NCI-H345 treated with DMSO at 0.1 percent for 48 hours (cell line): ENCODE data around the gene PDS5B.
"Not testable (repeated sequence)": the region's sequence is repeated elsewhere in the genome, so short reads cannot be mapped to it uniquely, and the experiment has no call there.

Experiments
- DNase-seq: peaks from one replicate; lab custom pipeline; 2025; ENCODE audit not compliant: unreplicated experiment; lab: John Stamatoyannopoulos, UW

Gene PDS5B

DNA sequence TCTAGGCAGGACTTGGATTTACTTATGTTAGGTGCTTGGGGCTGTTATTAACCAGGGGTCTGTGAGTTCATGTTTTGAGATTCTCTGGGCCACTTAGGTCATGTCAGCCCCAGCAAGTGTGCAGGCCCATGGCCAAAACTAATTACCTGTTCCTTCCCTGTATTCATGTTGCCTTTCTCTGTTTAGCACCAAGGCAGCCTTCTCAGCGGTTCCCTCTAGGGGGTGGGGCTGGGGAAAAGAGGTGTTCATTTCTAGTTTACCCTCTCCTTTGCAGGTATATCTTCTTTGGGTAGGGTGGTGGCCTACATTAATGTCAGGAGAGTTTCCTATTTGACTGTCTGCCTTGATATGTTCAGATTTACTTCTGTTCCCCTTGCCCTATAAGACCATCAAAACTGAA lies 61.7 kb downstream of the PDS5B start:
- DNase-seq = no peak

DNA sequence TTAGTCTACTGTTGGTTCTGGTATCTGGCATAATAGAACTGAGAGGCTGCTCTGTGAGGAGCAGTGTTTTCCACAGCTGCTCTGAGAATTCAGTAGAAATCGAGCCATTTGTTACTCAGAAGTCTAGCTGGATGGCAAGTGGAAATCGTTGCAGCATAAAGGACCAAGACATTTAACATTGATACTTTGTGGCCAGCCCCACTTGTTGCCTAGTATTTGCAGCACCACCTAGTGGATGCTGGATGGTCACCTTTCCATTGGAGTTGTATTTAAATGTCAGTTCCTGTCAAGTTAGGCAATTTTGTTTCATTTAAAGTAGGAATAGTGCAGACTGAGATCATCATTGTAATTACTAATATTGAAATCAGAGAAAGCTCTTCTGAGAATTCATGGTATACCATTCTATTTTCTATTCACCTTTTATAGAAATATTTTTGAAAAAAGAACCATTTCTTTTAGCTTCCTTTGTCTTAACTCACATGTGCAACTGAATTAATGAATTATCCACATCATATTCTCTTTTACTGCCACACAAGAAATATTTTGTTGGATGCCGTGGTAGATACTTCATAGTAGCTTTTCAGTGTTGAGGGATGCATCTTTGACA lies 64.6 kb downstream of the PDS5B start:
- DNase-seq = peak; percentile 2

DNA sequence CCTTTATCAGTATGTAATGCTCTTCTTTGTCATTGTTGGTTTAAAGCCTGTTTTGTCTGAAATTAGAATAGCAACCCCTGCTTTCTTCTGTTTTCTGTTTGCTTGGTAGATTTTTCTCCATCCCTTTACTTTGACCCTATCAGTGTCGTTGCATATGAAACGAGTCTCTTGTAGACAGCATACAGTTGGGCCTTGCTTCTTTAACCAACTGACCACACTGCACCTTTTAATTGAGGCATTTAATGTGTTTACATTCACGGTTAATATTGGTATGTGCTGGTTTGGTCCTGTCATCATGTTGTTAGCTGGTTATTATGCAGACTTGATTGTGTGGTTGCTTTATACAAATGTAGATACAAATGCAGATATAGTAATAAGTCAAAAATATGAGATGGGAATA lies 71.1 kb downstream of the PDS5B start:
- no peak for DNase-seq

DNA sequence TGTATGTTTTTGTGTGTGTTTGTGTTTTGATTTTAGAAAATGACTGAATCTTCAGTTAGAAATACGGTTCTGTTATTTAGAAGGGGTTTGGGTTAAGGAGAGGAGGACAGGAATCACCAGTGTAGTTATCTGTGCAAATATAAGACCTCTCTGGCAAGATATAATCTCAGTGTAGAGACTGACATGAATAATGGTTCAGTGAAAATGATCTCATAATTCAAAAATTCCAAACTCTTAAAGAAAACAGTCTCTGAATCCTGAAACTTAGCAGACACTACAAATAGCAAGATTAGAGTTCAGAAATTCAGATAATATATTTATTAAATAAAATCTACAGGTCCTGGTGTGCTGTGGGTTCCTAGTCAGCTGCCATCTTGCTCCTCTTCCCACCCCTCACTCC lies 73.5 kb downstream of the PDS5B start:
- no peak for DNase-seq

DNA sequence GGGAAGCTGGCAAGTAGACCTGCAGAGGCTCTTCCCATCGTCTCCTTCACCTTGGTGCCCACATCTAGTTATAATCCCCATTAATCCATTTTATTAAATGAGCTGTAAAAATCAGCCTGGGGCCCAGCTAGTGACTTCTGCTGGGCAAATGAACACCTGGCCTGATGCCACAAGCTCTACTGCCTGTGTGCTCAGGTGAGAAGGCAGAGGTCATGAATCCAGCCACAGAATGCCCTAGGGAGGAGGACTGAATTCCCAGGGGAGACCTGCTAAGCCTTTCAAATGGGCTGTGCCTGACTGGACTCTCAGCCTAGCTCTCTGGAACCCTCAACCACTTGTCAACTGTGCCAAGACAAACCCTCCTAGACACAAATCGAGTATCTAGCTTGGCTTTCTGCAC lies 74.0 kb downstream of the PDS5B start:
- no peak for DNase-seq

DNA sequence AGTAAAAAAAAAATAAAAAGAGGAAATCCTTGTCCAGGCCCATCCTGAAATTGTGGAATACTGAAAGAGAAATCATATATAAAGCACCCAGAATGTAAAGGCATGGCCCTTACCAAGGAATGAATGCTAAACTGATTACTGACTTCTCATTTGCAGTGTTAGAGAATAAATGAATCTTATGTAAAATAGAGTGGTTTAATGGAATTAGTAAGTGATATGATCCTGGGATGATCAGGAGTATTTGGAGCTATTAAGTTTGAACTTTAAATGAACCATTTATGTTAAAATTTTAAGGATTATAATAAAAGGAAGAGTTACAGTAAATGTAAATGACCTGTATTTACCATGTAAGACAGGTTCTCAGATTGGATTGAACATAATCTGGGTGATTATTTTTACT lies 75.4 kb downstream of the PDS5B start:
- DNase-seq = no peak

DNA sequence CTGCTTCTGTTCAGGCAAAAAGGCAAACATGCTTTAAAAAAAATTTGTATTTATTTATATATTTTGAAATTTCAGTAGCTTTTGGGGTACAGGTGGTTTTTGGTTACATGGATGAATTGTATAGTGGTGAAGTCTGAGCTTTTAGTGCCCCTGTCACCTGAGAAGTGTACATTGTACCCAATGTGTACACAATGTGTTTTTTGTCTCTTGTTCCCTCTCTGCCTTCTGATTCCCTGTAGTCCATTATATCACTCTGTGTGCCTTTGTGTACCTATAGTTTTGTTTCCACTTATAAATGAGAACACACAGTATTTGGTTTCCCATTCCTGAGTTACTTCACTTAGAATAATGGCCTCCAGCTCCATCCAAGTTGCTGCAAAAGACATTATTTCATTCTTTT lies 77.4 kb downstream of the PDS5B start:
- DNase-seq = peak; percentile 1

DNA sequence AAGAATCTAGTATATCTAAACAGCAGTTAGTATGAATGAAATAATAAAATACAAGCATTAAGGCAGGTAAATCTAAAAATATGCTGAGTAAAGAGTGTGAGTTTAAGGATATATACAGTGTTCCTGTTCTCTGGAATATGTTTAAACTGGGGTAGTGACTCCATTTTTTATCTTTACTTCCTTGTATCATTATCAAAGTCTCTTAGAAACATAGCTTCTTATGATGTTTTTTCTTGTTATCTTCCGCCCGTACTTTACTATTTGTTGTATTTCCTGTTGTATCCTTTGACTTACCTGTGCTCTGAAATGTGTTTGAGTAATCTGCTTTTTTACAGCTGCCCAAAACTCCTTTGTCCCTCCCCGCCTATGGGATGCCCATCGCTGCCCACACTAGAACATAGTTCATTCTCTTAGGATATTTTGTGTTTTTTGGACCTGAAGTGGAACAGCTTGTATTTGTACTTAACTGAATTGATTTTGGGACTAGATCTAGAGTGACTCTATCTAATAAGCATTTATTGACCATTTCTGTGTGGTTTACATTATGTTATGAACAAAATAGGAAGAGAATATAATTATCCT lies 80.8 kb downstream of the PDS5B start:
- no peak for DNase-seq

DNA sequence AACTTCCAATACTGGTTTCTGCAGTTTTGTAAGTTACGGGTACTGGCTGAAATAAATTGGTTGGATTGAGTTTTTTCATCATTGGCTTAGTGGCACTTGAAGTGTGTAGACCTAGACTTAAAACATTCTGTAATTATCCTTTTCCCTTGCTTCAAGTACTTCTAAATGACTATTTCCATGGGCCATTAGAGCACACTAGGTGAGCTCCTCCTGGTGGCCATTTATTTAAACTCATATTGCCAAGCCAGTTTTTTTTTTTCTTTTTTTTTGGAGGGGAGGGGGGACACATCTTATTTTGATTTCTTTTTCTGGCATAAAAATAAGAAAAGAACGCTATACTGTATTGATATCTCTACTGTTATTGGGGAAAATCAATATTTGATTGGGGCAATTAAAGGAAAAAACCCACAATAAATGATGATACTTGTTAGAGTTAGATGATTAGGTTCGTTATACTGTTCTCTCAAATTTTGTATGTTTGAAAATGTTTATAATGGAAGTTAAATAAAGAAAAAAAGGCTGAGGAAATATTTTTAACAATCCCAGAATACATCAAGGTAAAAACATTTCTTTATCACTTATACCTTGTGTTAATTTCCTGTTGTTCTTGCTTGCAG lies 82.9 kb downstream of the PDS5B start:
- DNase-seq = peak; percentile 12

DNA sequence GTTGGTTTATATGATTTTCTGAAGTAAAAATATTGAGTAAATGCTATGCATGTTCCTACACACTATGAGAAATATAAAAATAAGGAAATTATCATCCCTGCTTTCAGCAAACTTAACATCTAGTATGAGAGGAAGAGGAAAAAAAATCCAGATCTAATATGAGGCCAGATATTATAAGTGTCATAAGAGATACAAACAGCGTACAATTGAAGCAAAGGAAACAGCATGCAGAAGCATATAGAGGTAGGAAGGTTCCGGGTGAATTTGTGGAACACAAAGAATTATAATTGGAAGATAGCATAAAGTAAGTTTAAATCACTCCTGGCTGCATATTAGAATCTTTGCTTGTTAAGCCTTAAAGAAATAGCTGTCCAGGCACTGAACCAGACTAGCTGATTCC lies 88.3 kb downstream of the PDS5B start:
- DNase-seq = no peak

DNA sequence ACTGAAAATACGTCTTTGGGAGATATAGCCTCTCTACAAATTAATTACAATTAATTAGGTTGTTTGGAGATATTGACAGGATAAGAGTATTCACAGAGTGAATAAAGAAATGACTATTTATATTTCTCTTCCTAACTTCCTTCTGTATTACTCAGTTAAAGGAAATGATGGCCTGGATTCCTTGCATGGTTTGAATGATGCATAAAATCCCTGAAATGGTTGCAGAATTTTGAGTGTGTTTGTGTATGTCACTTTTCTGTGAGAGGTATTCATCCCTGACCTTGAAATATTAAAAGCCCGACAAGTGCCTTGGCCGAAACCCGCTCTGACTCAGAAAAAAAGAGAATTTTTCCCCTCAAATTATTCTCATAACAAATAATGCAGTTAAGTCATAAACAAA lies 90.0 kb downstream of the PDS5B start:
- no peak for DNase-seq

DNA sequence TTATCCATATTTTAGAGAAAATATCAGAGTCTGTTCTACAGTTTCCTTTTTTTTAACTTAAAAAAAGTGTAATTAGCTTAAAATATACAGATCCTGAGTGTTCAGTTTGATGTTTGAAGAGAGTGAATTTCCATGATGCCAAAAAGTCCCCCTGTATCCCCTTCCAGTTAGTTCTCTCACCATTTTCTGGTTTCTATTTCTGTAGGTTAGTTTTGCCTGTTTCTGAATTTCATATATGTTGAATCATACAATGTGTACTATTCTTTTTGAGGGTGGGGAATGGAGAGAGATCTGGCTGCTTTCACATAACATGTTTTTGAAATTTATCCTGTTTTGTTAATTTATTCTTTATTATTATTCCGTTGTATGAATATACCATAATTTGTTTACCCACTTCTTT lies 95.9 kb downstream of the PDS5B start:
- DNase-seq = no peak

DNA sequence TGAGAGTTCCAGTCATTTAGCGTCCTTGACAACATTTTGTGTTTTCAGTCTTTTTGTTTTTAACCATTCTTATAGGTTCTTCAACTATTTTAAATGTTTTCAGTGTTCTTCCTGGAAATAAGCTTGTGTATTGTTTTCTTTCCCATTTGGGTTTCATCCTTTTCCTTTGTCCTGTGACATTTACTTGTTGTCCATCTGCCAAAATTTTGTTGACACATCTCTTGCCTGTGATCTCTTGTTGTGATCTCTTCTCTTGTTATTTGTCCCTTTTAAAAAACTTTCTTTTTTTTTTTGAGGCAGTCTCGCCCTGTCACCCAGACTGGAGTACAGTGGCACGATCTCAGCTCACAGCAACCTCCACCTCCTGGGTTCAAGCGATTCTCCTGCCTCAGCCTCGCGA lies 96.5 kb downstream of the PDS5B start:
- DNase-seq = no peak

DNA sequence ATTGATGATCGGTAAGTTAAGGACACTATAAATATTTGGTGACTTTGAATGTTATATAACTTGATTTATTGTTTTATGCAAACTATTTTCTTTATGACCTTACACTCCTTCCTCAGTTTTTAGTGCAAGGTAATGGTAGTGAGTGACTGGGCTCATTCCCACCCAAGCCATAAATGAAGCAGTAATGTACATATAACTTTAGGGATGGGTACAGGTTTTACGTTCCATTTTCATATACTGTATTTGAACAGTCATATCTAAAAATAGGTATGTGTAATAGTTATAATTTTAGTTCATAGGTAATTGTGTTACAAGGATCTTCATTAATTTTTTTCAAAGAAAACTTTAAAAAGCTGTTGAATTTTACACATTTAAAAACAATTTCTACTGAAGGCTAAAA lies 101.0 kb downstream of the PDS5B start:
- no peak for DNase-seq

DNA sequence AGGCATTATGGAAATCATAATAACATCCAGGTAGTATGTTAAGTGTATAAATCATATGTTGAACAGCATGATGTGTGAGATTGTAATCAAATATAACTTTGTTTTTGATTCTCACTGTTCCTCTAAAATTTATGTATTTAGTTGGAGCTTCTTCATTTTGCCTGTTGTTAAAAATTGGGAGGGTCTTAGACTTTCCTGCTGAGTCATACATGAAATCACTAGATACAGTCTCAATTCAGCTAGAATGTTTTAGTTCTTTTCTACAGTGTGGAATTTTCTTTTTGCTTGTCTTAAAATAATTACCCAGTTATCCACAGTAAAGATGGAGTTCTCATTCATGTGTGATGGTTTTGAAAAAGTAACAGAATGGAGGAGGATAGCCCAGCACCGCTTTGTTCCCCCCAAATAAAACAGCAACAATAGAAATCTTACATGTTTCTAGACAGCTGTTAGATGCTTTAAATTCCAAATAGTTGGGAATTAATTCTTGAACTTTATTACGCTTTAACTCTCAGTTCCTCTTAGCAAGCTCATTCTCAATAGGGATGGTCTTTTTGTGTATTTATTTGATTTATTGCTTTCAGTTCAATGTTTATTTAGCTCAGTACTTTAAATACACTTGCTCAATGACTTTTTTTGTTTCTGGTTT lies 109.5 kb downstream of the PDS5B start:
- DNase-seq = no peak

DNA sequence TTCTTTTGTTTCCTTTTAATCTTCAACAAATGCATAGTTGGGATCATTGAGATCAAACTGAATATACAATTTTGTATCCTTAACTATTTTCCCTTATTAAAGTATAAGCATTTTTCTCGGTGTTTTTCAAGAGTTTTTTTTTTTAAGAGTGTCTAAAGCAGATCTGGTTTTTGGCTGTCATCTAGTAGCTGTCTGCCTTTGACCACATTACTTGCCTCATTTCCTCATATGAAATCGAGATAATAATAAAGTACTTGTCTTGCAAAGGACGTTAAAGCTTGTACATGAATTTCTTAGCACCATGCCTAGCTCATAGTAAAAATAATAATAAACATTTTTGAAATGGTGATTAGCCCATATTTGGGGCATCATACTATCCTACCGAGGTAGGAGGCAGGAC lies 121.2 kb downstream of the PDS5B start:
- DNase-seq = no peak

DNA sequence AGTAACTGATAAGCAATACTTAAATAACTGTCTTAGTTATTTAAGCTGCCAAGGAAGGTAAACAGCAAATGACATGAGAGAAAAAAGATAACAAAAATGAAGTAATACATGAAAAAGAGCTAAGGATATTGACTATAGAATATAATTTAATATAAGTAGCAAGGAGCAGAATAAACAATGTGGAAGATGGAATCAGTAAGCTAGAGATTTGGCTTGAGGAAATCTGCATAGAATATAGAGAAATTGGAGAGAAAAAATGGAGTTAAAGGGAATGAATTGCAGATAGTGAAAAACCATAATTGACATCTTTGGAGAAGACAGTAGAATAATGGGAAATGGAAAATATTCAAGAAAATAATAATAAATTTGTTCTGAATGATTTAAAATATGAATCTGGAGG lies 127.1 kb downstream of the PDS5B start:
- no peak for DNase-seq

DNA sequence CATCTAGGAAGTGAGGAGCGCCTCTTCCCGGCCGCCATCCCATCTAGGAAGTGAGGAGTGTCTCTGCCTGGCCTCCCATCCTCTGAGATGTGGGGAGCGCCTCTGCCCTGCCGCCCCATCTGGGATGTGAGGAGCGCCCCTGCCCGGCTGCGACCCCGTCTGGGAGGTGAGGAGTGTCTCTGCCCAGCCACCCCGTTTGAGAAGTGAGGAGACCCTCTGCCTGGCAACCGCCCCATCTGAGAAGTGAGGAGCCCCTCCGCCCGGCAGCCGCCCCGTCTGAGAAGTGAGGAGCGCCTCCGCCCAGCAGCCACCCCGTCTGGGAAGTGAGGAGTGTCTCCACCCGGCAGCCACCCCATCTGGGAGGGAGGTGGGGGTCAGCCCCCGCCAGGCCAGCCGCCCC lies 129.9 kb downstream of the PDS5B start:
- DNase-seq = not testable (repeated sequence)

DNA sequence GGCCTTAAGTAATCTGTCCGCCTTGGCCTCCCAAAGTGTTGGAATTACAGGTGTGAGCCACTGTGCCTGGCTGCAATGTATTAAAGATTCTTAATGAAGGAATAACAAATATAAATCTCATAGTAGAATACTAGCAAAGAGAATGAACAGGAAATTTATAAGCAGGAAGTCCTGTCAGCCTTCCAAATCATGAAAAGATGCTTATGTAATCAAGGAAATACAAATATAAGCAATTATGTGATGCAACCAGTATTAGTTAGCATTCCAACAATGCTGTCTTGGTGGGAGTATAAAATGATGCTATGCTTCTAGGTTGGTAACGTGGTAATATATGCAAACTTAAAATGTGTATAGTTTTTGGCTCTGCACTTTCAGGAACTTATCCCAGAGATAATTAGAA lies 133.8 kb downstream of the PDS5B start:
- DNase-seq = no peak

DNA sequence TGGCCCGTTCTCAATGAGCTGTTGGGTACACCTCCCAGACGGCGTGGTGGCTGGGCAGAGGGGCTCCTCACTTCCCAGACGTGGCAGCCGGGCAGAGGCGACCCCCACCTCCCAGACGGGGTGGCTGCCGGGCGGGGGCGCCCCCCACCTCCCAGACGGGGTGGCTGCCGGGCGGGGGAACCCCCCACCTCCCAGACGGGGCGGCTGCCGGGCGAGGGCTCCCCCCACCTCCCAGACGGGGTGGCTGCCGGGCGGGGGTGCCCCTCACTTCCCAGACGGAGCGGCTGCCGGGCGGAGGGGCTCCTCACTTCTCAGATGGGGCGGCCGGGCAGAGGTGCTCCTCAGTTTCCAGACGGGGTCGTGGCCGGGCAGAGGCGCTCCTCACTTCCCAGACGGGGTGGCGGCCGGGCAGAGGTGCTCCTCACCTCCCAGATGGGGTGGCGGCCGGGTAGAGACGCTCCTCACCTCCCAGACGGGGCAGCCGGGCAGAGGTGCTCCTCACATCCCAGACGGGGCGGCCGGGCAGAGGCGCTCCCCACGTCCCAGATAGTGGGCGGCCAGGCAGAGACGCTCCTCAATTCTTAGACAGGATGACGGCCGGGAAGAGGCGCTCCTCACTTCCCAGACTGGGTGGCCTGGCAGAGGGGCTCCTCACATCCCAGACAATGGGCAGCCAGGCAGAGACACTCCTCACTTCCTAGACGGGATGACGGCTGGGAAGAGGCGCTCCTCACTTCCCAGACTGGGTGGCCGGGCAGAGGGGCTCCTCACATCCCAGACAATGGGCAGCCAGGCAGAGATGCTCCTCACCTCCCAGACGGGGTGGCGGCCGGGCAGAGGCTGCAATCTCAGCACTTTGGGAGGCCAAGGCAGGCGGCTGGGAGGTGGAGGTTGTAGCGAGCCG lies 135.1 kb downstream of the PDS5B start:
- DNase-seq = not testable (repeated sequence)

DNA sequence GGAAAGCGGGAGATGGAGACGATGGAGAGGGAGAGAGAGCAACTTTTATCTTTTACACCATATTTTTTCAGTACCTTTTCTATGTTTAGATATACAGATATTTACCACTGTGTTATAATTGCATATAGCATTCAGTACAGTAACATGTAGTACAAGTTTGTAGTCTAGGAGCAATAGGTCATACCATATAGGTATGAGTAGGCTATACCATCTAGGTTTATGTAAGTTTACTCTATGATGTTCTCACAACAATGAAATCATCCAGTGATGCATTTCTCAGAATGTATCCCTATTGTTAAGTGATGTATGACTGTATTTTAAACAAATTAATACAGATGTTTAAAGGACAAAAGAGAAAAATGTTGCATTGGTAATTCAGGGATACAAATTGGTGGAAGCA lies 136.1 kb downstream of the PDS5B start:
- no peak for DNase-seq
